Measurements from ENCODE around the gene TMEM174.
A peak's percentile ranks its signal among the peaks of the same experiment; 100 is the strongest.

TMEM174 gene

GRCh38 chr5:73154208-73155006, 18.6 kb upstream of the TMEM174 start:
- TF ChIP-seq, protein P1, sequence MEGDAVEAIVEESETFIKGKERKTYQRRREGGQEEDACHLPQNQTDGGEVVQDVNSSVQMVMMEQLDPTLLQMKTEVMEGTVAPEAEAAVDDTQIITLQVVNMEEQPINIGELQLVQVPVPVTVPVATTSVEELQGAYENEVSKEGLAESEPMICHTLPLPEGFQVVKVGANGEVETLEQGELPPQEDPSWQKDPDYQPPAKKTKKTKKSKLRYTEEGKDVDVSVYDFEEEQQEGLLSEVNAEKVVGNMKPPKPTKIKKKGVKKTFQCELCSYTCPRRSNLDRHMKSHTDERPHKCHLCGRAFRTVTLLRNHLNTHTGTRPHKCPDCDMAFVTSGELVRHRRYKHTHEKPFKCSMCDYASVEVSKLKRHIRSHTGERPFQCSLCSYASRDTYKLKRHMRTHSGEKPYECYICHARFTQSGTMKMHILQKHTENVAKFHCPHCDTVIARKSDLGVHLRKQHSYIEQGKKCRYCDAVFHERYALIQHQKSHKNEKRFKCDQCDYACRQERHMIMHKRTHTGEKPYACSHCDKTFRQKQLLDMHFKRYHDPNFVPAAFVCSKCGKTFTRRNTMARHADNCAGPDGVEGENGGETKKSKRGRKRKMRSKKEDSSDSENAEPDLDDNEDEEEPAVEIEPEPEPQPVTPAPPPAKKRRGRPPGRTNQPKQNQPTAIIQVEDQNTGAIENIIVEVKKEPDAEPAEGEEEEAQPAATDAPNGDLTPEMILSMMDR (conservative IDR thresholded peaks at IDR 0.05) = no peak
- H3K27ac ChIP-seq = no peak overlapping the region

GRCh38 chr5:73155271-73156222, 17.4 kb upstream of the TMEM174 start:
- TF ChIP-seq, protein P1 (conservative IDR thresholded peaks at IDR 0.05) = no peak
- no peak overlapping the region for H3K27ac ChIP-seq

DNA sequence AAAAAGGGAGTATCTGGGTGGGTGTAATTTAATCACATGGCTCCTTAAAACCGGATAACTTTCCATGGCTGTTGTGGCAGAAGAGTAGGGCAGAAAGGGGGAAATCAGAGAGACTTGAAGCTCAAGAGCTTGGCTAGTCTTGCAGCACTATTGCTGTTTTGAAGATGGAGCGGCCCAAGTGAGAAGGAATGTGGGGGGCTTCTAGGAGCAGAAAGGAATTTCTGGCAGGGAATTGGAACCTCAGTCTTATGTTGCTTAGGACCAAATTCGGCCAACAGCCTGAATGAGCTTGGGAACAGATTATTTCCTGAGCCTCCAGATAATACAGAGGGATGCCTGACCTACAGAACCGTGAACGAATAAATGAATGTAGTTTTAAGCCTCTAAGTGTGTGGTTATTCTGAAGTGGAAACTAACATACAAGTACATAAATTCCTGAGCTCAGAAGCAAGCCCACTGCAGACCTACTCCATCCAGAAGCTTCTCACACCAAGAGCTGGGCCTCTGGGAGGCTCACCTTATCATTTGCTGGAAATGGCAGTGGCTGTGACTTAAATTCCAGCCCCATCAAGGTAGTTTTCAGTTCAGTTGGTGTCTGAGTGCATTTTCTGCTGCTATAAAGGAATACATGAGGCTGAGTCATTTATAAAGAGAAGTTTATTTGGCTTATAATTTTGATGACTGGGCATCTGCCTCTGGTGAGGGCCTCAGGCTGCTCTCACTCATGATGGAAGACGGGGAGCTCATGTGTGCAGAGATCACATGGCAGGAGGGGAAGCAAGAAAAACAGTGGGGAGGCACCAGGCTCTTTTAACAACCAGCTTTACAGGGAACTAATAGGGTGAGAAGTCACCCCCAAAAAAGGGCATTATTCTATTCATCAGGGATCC, 15.3 kb upstream of the TMEM174 start:
- peak overlapping the region; percentile 85 for H3K27ac ChIP-seq
- TF ChIP-seq, protein P1 (conservative IDR thresholded peaks at IDR 0.05) = no peak

DNA sequence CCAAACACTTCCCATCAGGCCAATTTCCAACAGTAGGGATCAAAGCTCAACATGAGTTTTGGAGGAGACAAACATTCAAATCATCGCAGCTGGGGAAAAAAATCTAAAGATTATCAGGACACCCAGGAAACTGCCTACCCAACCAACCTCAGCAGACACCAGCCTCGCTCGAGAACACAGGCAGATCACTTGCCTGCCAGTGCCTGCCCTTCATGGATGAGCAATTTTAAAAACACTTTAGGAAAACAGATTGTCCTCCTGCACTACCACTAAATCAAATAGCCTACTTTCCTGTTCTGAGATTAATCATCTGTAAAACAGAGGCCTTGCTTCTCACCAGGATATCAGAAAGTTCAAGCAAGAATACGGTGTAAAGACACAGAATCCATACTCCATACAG, 14.7 kb upstream of the TMEM174 start:
- TF ChIP-seq, protein P1 (conservative IDR thresholded peaks at IDR 0.05) = no peak
- H3K27ac ChIP-seq = peak overlapping the region; percentile 85

GRCh38 chr5:73160239-73160671, 12.7 kb upstream of the TMEM174 start:
- TF ChIP-seq, protein P1 (conservative IDR thresholded peaks at IDR 0.05) = no peak
- no peak overlapping the region; the same call in 1 of the 2 replicates for H3K27ac ChIP-seq

GRCh38 chr5:73170522-73170921, 2.5 kb upstream of the TMEM174 start:
- TF ChIP-seq, protein P1 (conservative IDR thresholded peaks at IDR 0.05) = no peak
- no peak overlapping the region for H3K27ac ChIP-seq

Data from VCaP (cell line).